K562 (cell line): ENCODE measurements around the gene LYSMD4. TPM values are rescaled to one million over a fixed set of nuclear protein-coding genes. Genes with fewer than 3 reads are reported as not detected.

ENCODE experiments used
- ATAC-seq: fragments of 200-7000 bp; cut with Tn5 transposase; 3 replicates; pipeline ENCODE4 v1.9.1; 2020; ENCODE audit warnings: moderate library complexity
- BruUV-seq: library from RNA; stranded (reverse); fragments of 400-500 nt; replicated peaks from 2 replicates; lab custom pipeline; 2021; lab: Mats Ljungman, UMichigan
- CTCF ChIA-PET: fragments of 300-600 bp; formaldehyde crosslinking; extraction: SDS; loops from one replicate; lab custom pipeline; 2021; ENCODE audit warnings: low intra/inter-chr PET ratio; lab: Yijun Ruan, JAX
- POLR2A ChIA-PET: fragments of 300-600, 350-650 bp; sonication (Branson Sonifier 250); formaldehyde crosslinking; extraction: SDS; loops from one replicate; lab custom pipeline; 2021; ENCODE audit warnings: antibody characterized with exemption, inconsistent platforms; lab: Yijun Ruan, JAX
- DNase-seq, 4 experiments: peaks; one replicate each; pipeline versions ENCODE4 v3.0.0 to v3.0.0-alpha.2; 2011 to 2018; ENCODE audit warnings: low spot score in 3 of 4, mixed read lengths in 3 of 4; ENCODE audit errors: extremely low read depth in 1 of 4
- FAIRE-seq: peaks from 2 replicates; lab custom pipeline; 2011; peaks lifted over from hg19 to GRCh38; lab: Jason Lieb, UNC
- H2AFZ ChIP-seq: 2 replicates; pipeline ENCODE4 v1.6.0; 2011; ENCODE audit warnings: low read depth, low read length, control low read depth, inconsistent platforms
- H3K27ac ChIP-seq: fragments of 200-600 bp; 3 replicates; pipeline ENCODE4 v1.8.0; 2011; ENCODE audit warnings: low read depth, mild to moderate bottlenecking, control low read depth, inconsistent platforms, low read length, moderate library complexity, mixed read lengths; ENCODE audit errors: extremely low read depth
- H3K27me3 ChIP-seq, 2 experiments: fragments of 300-600 bp in 1 of 2; 2 replicates in 1 of 2; 3 replicates in 1 of 2; pipeline versions ENCODE4 v1.6.0 to v1.8.0; 2011; ENCODE audit warnings: inconsistent platforms in 2 of 2, low read length in 2 of 2, mild to moderate bottlenecking in 1 of 2, mixed read lengths in 1 of 2, moderate library complexity in 1 of 2; ENCODE audit not compliant: control insufficient read depth in 2 of 2, insufficient read depth in 2 of 2
- H3K36me3 ChIP-seq: fragments of 300-600 bp; 3 replicates; pipeline ENCODE4 v1.8.0; 2011; ENCODE audit warnings: mild to moderate bottlenecking, low read length, inconsistent platforms; ENCODE audit not compliant: control insufficient read depth, insufficient read depth
- H3K4me1 ChIP-seq, 2 experiments: fragments of 200-600 bp in 1 of 2; replicated peaks in 1 of 2; 2 replicates in 1 of 2; 3 replicates in 1 of 2; pipeline versions ENCODE4 v1.5.1 to v1.8.0; 2011; ENCODE audit warnings: inconsistent platforms in 2 of 2, low read length in 2 of 2, mild to moderate bottlenecking in 1 of 2, mixed read lengths in 1 of 2, moderate library complexity in 1 of 2; ENCODE audit not compliant: control insufficient read depth in 2 of 2, insufficient read depth in 2 of 2
- H3K4me2 ChIP-seq: 2 replicates; pipeline ENCODE4 v1.6.1; 2011; ENCODE audit warnings: low read length, control low read depth, inconsistent platforms, mixed read lengths; ENCODE audit not compliant: insufficient read depth
- H3K4me3 ChIP-seq: fragments of 200-600 bp; sonication (generic), shearing (Covaris generic); 2 replicates; pipeline ENCODE4 v1.5.1; 2016; ENCODE audit warnings: control low read depth, inconsistent platforms
- H3K79me2 ChIP-seq: fragments of 200-600 bp; 3 replicates; pipeline ENCODE4 v1.8.0; 2011; ENCODE audit warnings: low read length, inconsistent platforms; ENCODE audit not compliant: control insufficient read depth, insufficient read depth
- H3K9ac ChIP-seq, 2 experiments: 2 replicates each; pipeline versions ENCODE4 v1.6.0 to v1.6.1; 2011; ENCODE audit warnings: low read depth in 2 of 2, low read length in 2 of 2, control low read depth in 1 of 2, inconsistent platforms in 1 of 2, mild to moderate bottlenecking in 1 of 2, mixed read lengths in 1 of 2; ENCODE audit not compliant: insufficient read depth in 1 of 2
- H3K9me1 ChIP-seq: one replicate; pipeline ENCODE4 v1.6.0; 2011; ENCODE audit warnings: inconsistent platforms, mild to moderate bottlenecking, low read length, moderate library complexity; ENCODE audit not compliant: control insufficient read depth, insufficient read depth
- H3K9me3 ChIP-seq: replicated peaks from 2 replicates; pipeline ENCODE4 v1.5.1; 2011; ENCODE audit warnings: low read depth, low read length, inconsistent platforms; ENCODE audit not compliant: control insufficient read depth, insufficient read depth
- H4K20me1 ChIP-seq: replicated peaks from 2 replicates; pipeline ENCODE4 v1.6.1; 2011; ENCODE audit warnings: low read length, inconsistent platforms, mixed read lengths; ENCODE audit not compliant: control insufficient read depth, insufficient read depth
- ARID3B ChIP-seq: fragments of 250-450 bp; sonication (Bioruptor Pico); IDR thresholded peaks from 2 replicates; pipeline ENCODE4 v1.4.0; 2020; ENCODE audit warnings: borderline replicate concordance
- FOXA1 ChIP-seq: fragments of 450-650 bp; IDR thresholded peaks from 2 replicates; pipeline ENCODE4 v1.6.1; 2016; ENCODE audit warnings: mild to moderate bottlenecking, borderline replicate concordance
- FOXJ2 ChIP-seq: fragments of 200-800 bp; sonication (Bioruptor generic); IDR thresholded peaks from 2 replicates; pipeline ENCODE4 v1.6.1; 2016; ENCODE audit warnings: missing genetic modification characterization, missing compliant biosample characterization
- PATZ1 ChIP-seq: fragments of 250-450 bp; sonication (Bioruptor Pico); IDR thresholded peaks from 2 replicates; pipeline ENCODE4 v1.5.0; 2020; ENCODE audit warnings: mild to moderate bottlenecking, borderline replicate concordance
- ZNF507 ChIP-seq: conservative IDR thresholded peaks from 2 replicates; pipeline ENCODE4 v1.6.1; 2017; ENCODE audit warnings: missing genetic modification characterization, missing compliant biosample characterization
- ZNF512 ChIP-seq: IDR thresholded peaks from 2 replicates; pipeline ENCODE4 v1.6.1; 2016; ENCODE audit warnings: missing genetic modification characterization, missing compliant biosample characterization
- WGBS: fragments of 100-300 bp; shearing (Covaris generic); methylation state at CpG from one replicate; pipeline ENCODE4 v1.1.6; 2016; ENCODE audit warnings: low coverage, mixed read lengths; ENCODE audit not compliant: insufficient coverage; ENCODE audit errors: missing lambda C conversion rate; 5-methylcytosine and 5-hydroxymethylcytosine counted together
- in situ Hi-C: fragments of 300-500 bp; cut with MboI; formaldehyde crosslinking; loops from 4 replicates; pipeline ENCODE4 v1.15.0; 2018; ENCODE audit warnings: inconsistent platforms, mixed read lengths
- intact Hi-C: fragments of 100-400 bp; cut with micrococcal nuclease; formaldehyde crosslinking; loops from 2 replicates; pipeline ENCODE4 v1.14.2; 2022
- polyA plus RNA-seq, 8 experiments: library from polyadenylated mRNA; depleted of rRNA in 4 of 8; stranded (reverse) in 5 of 8; unstranded in 3 of 8; fragments of >200 nt; fragmentation: Nextera tagmentation in 2 of 8; fragmentation: Illumina TruSeq in 1 of 8; extraction: Ambion mirVana in 2 of 8; extraction: Trizol in 1 of 8; gene quantifications; 2 replicates each; pipeline versions ENCODE4 v1.2.1 to v1.2.3, GENCODE V29; 2011 to 2014; ENCODE audit warnings: inconsistent platforms in 1 of 8, missing spikeins in 1 of 8
- total RNA-seq, 7 experiments: library from RNA; depleted of rRNA in 6 of 7; stranded (reverse); fragments of >200 nt in 6 of 7; fragmentation: Illumina TruSeq in 2 of 7; extraction: Trizol in 2 of 7; gene quantifications; 2 replicates each; pipeline versions ENCODE4 v1.2.1 to v1.2.3, GENCODE V29; 2011 to 2021; ENCODE audit warnings: low replicate concordance in 1 of 7

Gene LYSMD4
- total and polyA plus RNA-seq, 9 of the 15 experiments (the other 6 are each of a cell fraction or from before 2014, with no cell fraction given): 0.46 to 3.1 (median 2.0) TPM

GRCh38 chr15:99711625-99712024 lies 21.6 kb downstream of the LYSMD4 start:
- TF ChIP-seq ARID3B (CRISPR knock-in tag): no peak

GRCh38 chr15:99709243-99709986 lies 23.8 kb downstream of the LYSMD4 start:
- Histone ChIP-seq H3K4me2 (no peak overlapping the region), H3K4me1 (peaks cover 0 to 2% of the 10 kb centered on the region in 2 experiments; a peak in 2 of 5 replicates), H3K79me2 (no peaks in the 10 kb centered on the region), H3K9ac (no peak overlapping the region), H3K27ac (no peak overlapping the region), H3K9me1 (no peaks in the 10 kb centered on the region), H3K4me3 (no peak overlapping the region), H3K36me3 (0 out of 3 replicates have a peak, but pooled peaks cover 3% of the 10 kb centered on the region), H4K20me1 (no peaks in the 10 kb centered on the region), H2AFZ (no peak overlapping the region), H3K9me3 (no peaks in the 10 kb centered on the region), H3K27me3 (no peaks in the 10 kb centered on the region)
- FAIRE-seq (no peak), ATAC-seq (no peak), DNase-seq (no peak)
- 35% methylated on average over 16 of the region's 16 CpGs for WGBS
- POLR2A ChIA-PET: no interaction called here
- CTCF ChIA-PET: no interaction called here
- intact Hi-C loops: loop anchor here (10.0 kb wide), 2 partner anchors 205 to 305 kb away; no protein-coding TSS in a partner anchor
- in situ Hi-C loops: no loop called here
- no TSS peak for BruUV-seq
- TF ChIP-seq PATZ1 (CRISPR knock-in tag): no peak
- TF ChIP-seq FOXJ2: no peak
- no peak for TF ChIP-seq FOXA1
- no peak for TF ChIP-seq ZNF512
- TF ChIP-seq ZNF507 (tag): no peak

More at GRCh38 chr15:99711625-99712024, 21.6 kb downstream of the LYSMD4 start:
- DNase-seq: no peak
- Histone ChIP-seq H2AFZ (no peak overlapping the region), H3K4me3 (no peak overlapping the region), H3K79me2 (no peaks in the 10 kb centered on the region), H3K36me3 (0 out of 3 replicates have a peak, but pooled peaks cover 3% of the 10 kb centered on the region), H4K20me1 (no peaks in the 10 kb centered on the region), H3K4me2 (no peak overlapping the region), H3K27ac (no peak overlapping the region), H3K27me3 (no peaks in the 10 kb centered on the region), H3K9ac (no peak overlapping the region), H3K4me1 (peaks cover 0 to 2% of the 10 kb centered on the region in 2 experiments; a peak in 2 of 5 replicates), H3K9me1 (no peaks in the 10 kb centered on the region), H3K9me3 (no peaks in the 10 kb centered on the region)
- 58% methylated on average over 5 of the region's 5 CpGs for WGBS
- ChIA-PET CTCF (no interaction called here), POLR2A (no interaction called here)
- BruUV-seq: no TSS peak
- no peak for ATAC-seq
- intact Hi-C loops (no loop called here), in situ Hi-C loops (no loop called here)
- FAIRE-seq: no peak
